H9 (cell line): ENCODE data around the gene CAMTA1. TPM values are rescaled to one million over a fixed set of nuclear protein-coding genes. Genes with fewer than 3 reads are reported as not detected.

Experiments used
- DNase-seq: peaks from one replicate; pipeline ENCODE4 v3.0.0-alpha.2; 2017
- H2AFZ ChIP-seq: one replicate; pipeline ENCODE4 v1.6.1; 2013; ENCODE audit warnings: mild to moderate bottlenecking, low read length, control low read depth, moderate library complexity
- H2AK5ac ChIP-seq: 2 replicates; pipeline ENCODE4 v1.6.1; 2013; ENCODE audit warnings: low read length, control low read depth, mixed read lengths; ENCODE audit not compliant: insufficient read length
- H2BK120ac ChIP-seq: one replicate; pipeline ENCODE4 v1.6.1; 2013; ENCODE audit warnings: low read depth, mild to moderate bottlenecking, low read length, control low read depth, inconsistent platforms; ENCODE audit not compliant: poor library complexity, severe bottlenecking
- H2BK12ac ChIP-seq: 2 replicates; pipeline ENCODE4 v1.6.1; 2013; ENCODE audit warnings: low read length, control low read depth, mixed read lengths, low read depth; ENCODE audit not compliant: insufficient read length
- H2BK15ac ChIP-seq: 2 replicates; pipeline ENCODE4 v1.6.1; 2013; ENCODE audit warnings: low read depth, low read length, control low read depth
- H2BK20ac ChIP-seq: one replicate; pipeline ENCODE4 v1.6.1; 2013; ENCODE audit warnings: low read depth, mild to moderate bottlenecking, low read length, control low read depth, inconsistent platforms; ENCODE audit not compliant: poor library complexity, severe bottlenecking
- H2BK5ac ChIP-seq: 2 replicates; pipeline ENCODE4 v1.6.1; 2013; ENCODE audit warnings: low read length, control low read depth, mixed read lengths; ENCODE audit not compliant: insufficient read length
- H3K14ac ChIP-seq: 2 replicates; pipeline ENCODE4 v1.6.1; 2013; ENCODE audit warnings: low read length, control low read depth; ENCODE audit not compliant: insufficient read depth
- H3K18ac ChIP-seq: 2 replicates; pipeline ENCODE4 v1.6.1; 2013; ENCODE audit warnings: low read depth, mild to moderate bottlenecking, mixed read lengths, low read length, control low read depth; ENCODE audit not compliant: insufficient read length
- H3K23ac ChIP-seq: 2 replicates; pipeline ENCODE4 v1.6.1; 2013; ENCODE audit warnings: low read length, control low read depth, mixed read lengths, low read depth; ENCODE audit not compliant: insufficient read length
- H3K23me2 ChIP-seq: 2 replicates; pipeline ENCODE4 v1.6.1; 2013; ENCODE audit warnings: low read depth, mild to moderate bottlenecking, mixed read lengths, low read length, control low read depth; ENCODE audit not compliant: insufficient read length, poor library complexity, severe bottlenecking
- H3K27ac ChIP-seq: 2 replicates; pipeline ENCODE4 v1.5.1; 2013; ENCODE audit warnings: low read length, control low read depth, mixed read lengths, low read depth; ENCODE audit not compliant: insufficient read length
- H3K27me3 ChIP-seq: 2 replicates; pipeline ENCODE4 v1.6.1; 2013; ENCODE audit warnings: low read length, control low read depth, inconsistent platforms; ENCODE audit not compliant: insufficient read depth
- H3K4ac ChIP-seq: 2 replicates; pipeline ENCODE4 v1.6.1; 2013; ENCODE audit warnings: low read depth, mild to moderate bottlenecking, control low read depth, inconsistent platforms, low read length, moderate library complexity
- H3K4me1 ChIP-seq: 2 replicates; pipeline ENCODE4 v1.6.1; 2013; ENCODE audit warnings: low read length, control low read depth, inconsistent platforms; ENCODE audit not compliant: insufficient read depth
- H3K4me2 ChIP-seq: 2 replicates; pipeline ENCODE4 v1.6.1; 2013; ENCODE audit warnings: low read length, control low read depth, mixed read lengths; ENCODE audit not compliant: insufficient read length, insufficient read depth
- H3K56ac ChIP-seq: 2 replicates; pipeline ENCODE4 v1.6.1; 2013; ENCODE audit warnings: low read depth, mild to moderate bottlenecking, mixed read lengths, low read length, control low read depth; ENCODE audit not compliant: insufficient read length
- H3K79me1 ChIP-seq: 2 replicates; pipeline ENCODE4 v1.6.1; 2013; ENCODE audit warnings: low read depth, mild to moderate bottlenecking, moderate library complexity, low read length, control low read depth, inconsistent platforms; ENCODE audit not compliant: insufficient read depth, poor library complexity, severe bottlenecking
- H3K79me2 ChIP-seq: 2 replicates; pipeline ENCODE4 v1.6.1; 2013; ENCODE audit warnings: low read length, control low read depth, inconsistent platforms; ENCODE audit not compliant: insufficient read depth
- H3K9ac ChIP-seq: 2 replicates; pipeline ENCODE4 v1.6.1; 2013; ENCODE audit warnings: low read length, control low read depth, mixed read lengths; ENCODE audit not compliant: insufficient read length; ENCODE audit errors: extremely low read depth
- H3K9me3 ChIP-seq: one replicate; pipeline ENCODE4 v1.6.1; 2013; ENCODE audit warnings: low read depth, low read length, inconsistent platforms; ENCODE audit not compliant: control insufficient read depth
- H3T11ph ChIP-seq: one replicate; pipeline ENCODE4 v1.6.1; 2013; ENCODE audit warnings: mild to moderate bottlenecking, low read length, control low read depth, inconsistent platforms
- H4K20me1 ChIP-seq: one replicate; pipeline ENCODE4 v1.6.1; 2013; ENCODE audit not compliant: control insufficient read depth, insufficient read length, insufficient read depth
- H4K5ac ChIP-seq: 2 replicates; pipeline ENCODE4 v1.6.1; 2013; ENCODE audit warnings: low read depth, mild to moderate bottlenecking, mixed read lengths, low read length, control low read depth; ENCODE audit not compliant: insufficient read length
- H4K8ac ChIP-seq: replicated peaks from 2 replicates; pipeline ENCODE4 v1.6.1; 2013; ENCODE audit warnings: low read length, control low read depth, mixed read lengths, low read depth; ENCODE audit not compliant: insufficient read length
- H4K91ac ChIP-seq: 2 replicates; pipeline ENCODE4 v1.6.1; 2013; ENCODE audit warnings: low read depth, mild to moderate bottlenecking, moderate library complexity, mixed read lengths, low read length, control low read depth; ENCODE audit not compliant: insufficient read length
- H3K27ac Mint-ChIP-seq, 3 experiments: 2 replicates in 2 of 3; 3 replicates in 1 of 3; pipeline ENCODE4 v1.8.0; 2020 to 2021; ENCODE audit warnings: mixed read lengths in 3 of 3, mild to moderate bottlenecking in 1 of 3, moderate library complexity in 1 of 3
- H3K27me3 Mint-ChIP-seq: 2 replicates; pipeline ENCODE4 v1.8.0; 2021; ENCODE audit warnings: low read depth, mild to moderate bottlenecking, moderate library complexity, mixed read lengths
- H3K36me3 Mint-ChIP-seq, 3 experiments: 2 replicates in 2 of 3; 3 replicates in 1 of 3; pipeline ENCODE4 v1.8.0; 2020 to 2021; ENCODE audit warnings: low read depth in 3 of 3, mixed read lengths in 3 of 3; ENCODE audit not compliant: insufficient read depth in 1 of 3
- H3K4me1 Mint-ChIP-seq, 2 experiments: 2 replicates each; pipeline ENCODE4 v1.8.0; 2020; ENCODE audit warnings: mixed read lengths in 2 of 2
- H3K4me3 Mint-ChIP-seq, 2 experiments: 2 replicates in 1 of 2; 3 replicates in 1 of 2; pipeline ENCODE4 v1.8.0; 2020 to 2021; ENCODE audit warnings: mild to moderate bottlenecking in 2 of 2, mixed read lengths in 2 of 2, moderate library complexity in 1 of 2
- H3K9me3 Mint-ChIP-seq, 2 experiments: 2 replicates in 1 of 2; 3 replicates in 1 of 2; pipeline ENCODE4 v1.8.0; 2020; ENCODE audit warnings: mild to moderate bottlenecking in 2 of 2, mixed read lengths in 2 of 2, moderate library complexity in 1 of 2
- CTCF ChIP-seq: fragments of 200-600 bp; sonication (generic); conservative IDR thresholded peaks from 3 replicates; pipeline ENCODE4 v1.8.0; 2021; ENCODE audit warnings: antibody characterized with exemption, mild to moderate bottlenecking
- WGBS: extraction: QIAGEN DNeasy Blood & Tissue Kit; methylation state at CpG from one replicate; pipeline ENCODE4 v1.1.7; 2013; ENCODE audit warnings: missing lambda C conversion rate, low lambda C conversion rate, mixed read lengths; ENCODE audit not compliant: insufficient read length; ENCODE audit errors: extremely low coverage; 5-methylcytosine and 5-hydroxymethylcytosine counted together
- total RNA-seq: library from RNA; stranded (reverse); gene quantifications from 2 replicates; pipeline ENCODE4 v1.2.1, GENCODE V29; 2021

The CAMTA1 gene
- total RNA-seq, 1 experiment from 2014 or later: 115 TPM

GRCh38 chr1:7704214-7705047 is 919.2 kb downstream of the CAMTA1 start:
- no peak overlapping the region for H3K18ac ChIP-seq
- no peak overlapping the region for H2AFZ ChIP-seq
- no peaks in the 10 kb centered on the region for H4K20me1 ChIP-seq
- no peak overlapping the region for H3K4ac ChIP-seq
- H3K23me2 ChIP-seq: peaks cover 8% of the 10 kb centered on the region
- no peak for TF ChIP-seq CTCF
- Mint-ChIP-seq H3K4me1 (peaks cover 18 to 24% of the 10 kb centered on the region in 2 experiments), H3K27me3 (peaks cover 63% of the 10 kb centered on the region), H3K9me3 (peaks cover 2 to 6% of the 10 kb centered on the region in 2 experiments; a peak in 1 of 5 replicates), H3K4me3 (peak overlapping the region; percentile 54 to 80; a peak in 3 of 5 replicates), H3K27ac (no peak overlapping the region), H3K36me3 (peaks cover 0 to 10% (median 0%) of the 10 kb centered on the region in 3 experiments; a peak in 3 of 7 replicates)
- no peak overlapping the region for H2BK15ac ChIP-seq
- 0 out of 2 replicates have a peak, but pooled peaks cover 3% of the 10 kb centered on the region for H3K4me1 ChIP-seq
- no peak overlapping the region for H4K5ac ChIP-seq
- no peaks in the 10 kb centered on the region for H3K79me2 ChIP-seq
- no peak overlapping the region for H3K4me2 ChIP-seq
- H3K56ac ChIP-seq: no peak overlapping the region
- no peaks in the 10 kb centered on the region for H3K79me1 ChIP-seq
- no peak overlapping the region for H3K27ac ChIP-seq
- no peak overlapping the region for H2BK12ac ChIP-seq
- H2BK20ac ChIP-seq: no peak overlapping the region
- peaks cover 5% of the 10 kb centered on the region; the same call in 1 of the 2 replicates for H3K27me3 ChIP-seq
- peak; percentile 96 for DNase-seq
- WGBS: no CpG with 5 or more reads among the region's 151 CpGs
- no peak overlapping the region for H3K23ac ChIP-seq
- no peak overlapping the region for H3K14ac ChIP-seq
- no peak overlapping the region for H2BK120ac ChIP-seq
- H3K9me3 ChIP-seq: no peaks in the 10 kb centered on the region
- no peak overlapping the region for H2BK5ac ChIP-seq
- H4K91ac ChIP-seq: no peak overlapping the region
- no peak overlapping the region for H3T11ph ChIP-seq
- H2AK5ac ChIP-seq: no peak overlapping the region
- H3K9ac ChIP-seq: no peak overlapping the region
- H4K8ac ChIP-seq: no peak overlapping the region
